GM18858 (cell line): ENCODE results near the gene C17orf107.

ENCODE experiments used
- ATAC-seq: cut with Tn5 transposase; IDR thresholded peaks from one replicate; pipeline ENCODE4 v1.9.1; 2021; ENCODE audit not compliant: unreplicated experiment

C17orf107 gene

DNA sequence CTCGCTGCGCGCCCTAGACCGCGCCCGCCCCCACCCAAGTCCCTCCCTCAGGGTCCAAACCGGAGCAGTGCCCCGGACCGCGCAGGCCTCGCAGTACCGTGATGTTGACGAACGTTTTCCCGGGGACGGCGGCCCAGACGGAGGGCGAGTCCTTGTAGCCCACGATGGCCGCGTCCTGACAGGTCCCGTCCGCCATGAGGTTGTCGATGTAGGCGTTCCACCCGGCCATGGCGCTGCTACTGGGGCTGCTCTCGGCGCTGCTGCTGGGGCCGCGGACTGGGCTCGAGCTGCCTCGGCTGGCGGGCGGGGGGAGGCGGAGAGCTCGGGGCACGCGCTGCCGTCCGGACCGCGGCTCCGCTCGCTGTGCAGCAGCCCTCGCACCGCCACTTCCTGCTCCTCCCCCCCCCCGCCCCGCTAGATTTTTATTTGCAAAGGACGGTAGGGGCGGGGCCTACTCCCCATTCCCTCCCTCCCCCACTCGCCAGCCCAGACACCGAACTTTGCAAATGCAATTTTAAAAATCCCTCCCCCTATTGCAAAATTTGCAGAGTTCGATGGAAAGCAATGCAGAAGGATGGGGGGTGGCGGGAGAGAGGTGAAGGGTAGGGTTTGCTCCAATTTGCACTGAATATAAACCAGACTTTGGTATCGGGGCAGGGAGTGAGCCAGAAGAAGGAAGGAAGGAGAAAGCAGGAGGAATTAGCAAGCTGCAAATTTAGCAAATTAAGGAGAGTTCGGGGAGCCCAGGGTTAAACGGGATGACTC is 49.0 kb downstream of the C17orf107 start, which contains the start of gene PFN1:
Gene PFN1, minus strand, starts transcription at position 365 of the 765 bp plus-strand sequence. Its CDS starts 136 bp downstream, at position 229.
- no peak for ATAC-seq

DNA sequence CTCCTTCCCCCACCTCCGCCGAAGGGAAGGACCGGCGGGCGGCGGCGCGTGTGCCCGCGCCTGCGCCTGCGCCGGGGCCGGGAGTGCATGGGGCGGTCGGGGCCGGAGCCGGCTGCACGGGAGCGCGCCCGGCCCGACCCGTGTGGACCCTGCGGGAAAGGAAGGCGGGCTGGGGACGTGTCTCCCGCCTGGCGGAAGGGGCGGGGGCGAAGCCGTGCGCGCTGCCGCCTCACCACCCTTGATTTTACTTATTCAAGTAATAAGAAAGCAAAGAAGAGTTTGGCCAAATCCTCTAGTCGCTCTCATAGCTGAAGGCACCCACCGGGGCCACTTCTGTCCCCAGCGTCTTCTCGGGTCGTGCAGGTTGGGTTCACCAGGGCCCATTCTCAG is 49.6 kb downstream of the C17orf107 start:
- no peak for ATAC-seq

GRCh38 chr17:4949321-4950074 is 50.2 kb downstream of the C17orf107 start:
- no peak for ATAC-seq

DNA sequence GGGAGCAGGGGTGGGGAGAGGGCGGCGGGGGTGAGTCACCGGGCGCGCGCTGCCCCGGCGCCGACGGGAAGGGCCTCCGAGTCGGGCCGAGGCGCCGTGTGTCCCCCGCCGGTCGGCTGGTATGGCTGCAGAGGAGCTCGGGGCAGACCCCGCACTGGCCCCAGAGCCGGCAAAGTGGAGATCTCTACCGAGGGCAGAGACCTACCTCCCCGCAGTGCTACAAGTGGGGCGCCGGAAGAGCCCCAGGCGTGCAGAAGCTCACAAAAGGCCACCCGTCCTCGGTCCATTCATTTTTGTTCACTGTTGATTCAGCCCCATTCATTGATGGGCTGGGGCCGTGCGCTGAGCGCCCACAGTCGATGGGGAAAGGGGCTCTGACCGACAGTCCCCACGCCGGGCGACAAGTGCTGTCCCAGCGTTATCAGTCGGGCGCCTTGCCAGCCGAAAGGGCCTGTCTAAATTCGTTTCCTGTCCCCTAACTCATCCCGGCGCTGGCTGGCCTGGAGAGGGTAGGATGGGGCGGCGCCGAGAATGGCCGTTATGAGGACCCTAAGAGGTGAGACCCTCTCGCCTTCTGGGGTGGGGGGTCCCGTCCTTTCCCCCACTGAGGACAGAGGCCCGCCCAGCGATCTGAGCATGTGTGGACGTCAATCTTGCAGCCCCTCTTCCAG is 50.9 kb downstream of the C17orf107 start:
- no peak for ATAC-seq

DNA sequence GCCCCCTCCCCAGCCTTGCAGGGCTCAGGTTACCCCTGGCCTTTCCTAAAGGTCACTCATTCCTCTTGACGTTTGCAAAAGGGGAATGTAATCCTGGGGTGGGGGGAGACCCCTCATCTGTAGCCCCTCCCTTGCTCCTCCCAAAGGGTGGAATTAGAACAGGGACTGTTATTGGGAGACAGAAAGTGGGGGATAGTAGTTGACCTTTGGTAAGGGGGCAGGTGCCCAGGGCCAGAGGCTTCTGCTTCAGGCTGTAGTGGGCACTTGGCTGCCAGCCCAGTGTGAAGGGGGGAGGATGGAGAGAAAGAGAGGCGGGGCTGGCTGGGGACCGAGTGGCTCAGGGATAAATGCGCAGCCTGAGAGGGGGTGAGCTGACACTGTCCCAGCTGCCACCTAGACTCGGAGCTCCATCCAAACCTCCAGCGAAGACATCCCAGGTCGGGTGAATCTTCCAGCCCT is 51.4 kb downstream of the C17orf107 start, which contains the start of gene ENO3:
Gene ENO3, plus strand, starts transcription at position 374 of the 459 bp plus-strand sequence. CDS start 711 bp downstream, outside the sequence.
- no peak for ATAC-seq

GRCh38 chr17:4951486-4951885 is 52.1 kb downstream of the C17orf107 start:
- ATAC-seq: no peak
